ENCODE data around the gene TULP1.

The TULP1 gene

DNA sequence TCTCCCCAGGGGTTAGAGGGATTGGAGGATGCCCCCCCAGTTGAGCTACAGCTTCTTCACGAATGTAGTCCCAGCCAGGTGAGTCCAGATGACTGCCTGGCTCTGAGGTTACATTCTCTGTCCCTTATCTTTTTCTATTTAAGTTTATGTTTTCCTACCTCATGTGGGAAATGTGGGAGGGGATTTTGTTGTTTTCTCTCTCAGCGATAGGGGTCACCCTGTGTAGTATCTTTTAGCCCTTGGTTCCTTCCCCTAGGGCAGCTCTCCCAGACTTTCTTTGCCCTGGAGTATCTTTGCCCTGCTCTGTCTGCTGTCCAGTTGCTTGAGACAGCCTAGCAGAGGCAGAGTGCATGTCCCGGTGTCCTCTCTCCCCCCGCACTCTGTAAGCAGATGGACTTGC lies 54.8 kb downstream of the TULP1 start:
- Histone ChIP-seq H4K91ac (ENCODE audit: low read length) (no peak overlapping the region), H4K8ac (ENCODE audit: low read length) (no peak overlapping the region), H3K27ac (ENCODE audit: low read length, poor library complexity, severe bottlenecking) (no peak overlapping the region), H3K4me1 (ENCODE audit: control insufficient read depth, insufficient read depth, low read depth, low read length) (no peaks in the 10 kb centered on the region), H3K79me1 (replicated peaks; ENCODE audit: low read length, poor library complexity, severe bottlenecking) (no peaks in the 10 kb centered on the region), H2BK15ac (ENCODE audit: low read depth, poor library complexity, severe bottlenecking) (no peak overlapping the region), H3K4ac (ENCODE audit: low read depth in 1 of 2, low read length in 2 of 2) (no peak overlapping the region), H2AK5ac (ENCODE audit: low read length, severe bottlenecking) (no peak overlapping the region), H3K4me2 (ENCODE audit: low read length, poor library complexity, severe bottlenecking) (no peak overlapping the region), H3K27me3 (ENCODE audit: control insufficient read depth in 1 of 2, insufficient read depth in 1 of 2, low read length in 2 of 2) (no peaks in the 10 kb centered on the region), H3K23ac (ENCODE audit: low read length in 2 of 2) (no peak overlapping the region), H3K4me3 (ENCODE audit: insufficient read depth in 1 of 2, low read depth in 1 of 2, low read length in 2 of 2) (no peak overlapping the region), H2BK120ac (ENCODE audit: low read depth, low read length) (no peak overlapping the region), H3K18ac (ENCODE audit: low read depth in 1 of 2, low read length in 2 of 2) (no peak overlapping the region), H2BK12ac (ENCODE audit: low read length in 2 of 2) (no peak overlapping the region), H3K9me3 (ENCODE audit: control insufficient read depth, low read length) (no peaks in the 10 kb centered on the region), H2BK5ac (ENCODE audit: low read depth, low read length, poor library complexity, severe bottlenecking) (no peak overlapping the region), H2AFZ (ENCODE audit: low read depth, low read length) (no peak overlapping the region), H3K14ac (ENCODE audit: low read length in 2 of 2) (no peak overlapping the region), H3K36me3 (ENCODE audit: control insufficient read depth in 1 of 2, insufficient read depth in 2 of 2, low read depth in 1 of 2, low read length in 2 of 2) (peaks cover 8 to 37% of the 10 kb centered on the region in 2 experiments), H3K9ac (ENCODE audit: low read length) (no peak overlapping the region)
- no peak for DNase-seq
- 94% methylated on average over 3 of the region's 4 CpGs for whole genome bisulfite sequencing

GRCh38 chr6:35454391-35455110 lies 58.1 kb downstream of the TULP1 start:
- Histone ChIP-seq H3K79me1 (replicated peaks; ENCODE audit: low read length, poor library complexity, severe bottlenecking) (no peaks in the 10 kb centered on the region), H3K4me2 (ENCODE audit: low read length, poor library complexity, severe bottlenecking) (no peak overlapping the region), H2AFZ (ENCODE audit: low read depth, low read length) (no peak overlapping the region), H3K14ac (ENCODE audit: low read length in 2 of 2) (no peak overlapping the region), H2BK15ac (ENCODE audit: low read depth, poor library complexity, severe bottlenecking) (no peak overlapping the region), H3K18ac (ENCODE audit: low read depth in 1 of 2, low read length in 2 of 2) (no peak overlapping the region), H2BK12ac (ENCODE audit: low read length in 2 of 2) (no peak overlapping the region), H2BK120ac (ENCODE audit: low read depth, low read length) (no peak overlapping the region), H2AK5ac (ENCODE audit: low read length, severe bottlenecking) (no peak overlapping the region), H3K27me3 (ENCODE audit: control insufficient read depth in 1 of 2, insufficient read depth in 1 of 2, low read length in 2 of 2) (peaks cover 8 to 12% of the 10 kb centered on the region in 2 experiments), H3K9ac (ENCODE audit: low read length) (peak overlapping the region; percentile 23), H3K4me1 (ENCODE audit: control insufficient read depth, insufficient read depth, low read depth, low read length) (peaks cover 10% of the 10 kb centered on the region), H4K91ac (ENCODE audit: low read length) (no peak overlapping the region), H2BK5ac (ENCODE audit: low read depth, low read length, poor library complexity, severe bottlenecking) (no peak overlapping the region), H3K27ac (ENCODE audit: low read length, poor library complexity, severe bottlenecking) (no peak overlapping the region), H3K23ac (ENCODE audit: low read length in 2 of 2) (no peak overlapping the region), H3K4ac (ENCODE audit: low read depth in 1 of 2, low read length in 2 of 2) (no peak overlapping the region), H3K9me3 (ENCODE audit: control insufficient read depth, low read length) (no peaks in the 10 kb centered on the region), H3K36me3 (ENCODE audit: control insufficient read depth in 1 of 2, insufficient read depth in 2 of 2, low read depth in 1 of 2, low read length in 2 of 2) (peaks cover 3 to 25% of the 10 kb centered on the region in 2 experiments), H3K4me3 (ENCODE audit: insufficient read depth in 1 of 2, low read depth in 1 of 2, low read length in 2 of 2) (peak overlapping the region in 1 of 2 experiments; percentile 26), H4K8ac (ENCODE audit: low read length) (no peak overlapping the region)
- 89% methylated on average over 9 of the region's 9 CpGs for WGBS
- DNase-seq: no peak

- 65% methylated on average over 2 of the region's 3 CpGs for WGBS
- Histone ChIP-seq H2BK12ac (ENCODE audit: low read length in 2 of 2) (no peak overlapping the region), H2AK5ac (ENCODE audit: low read length, severe bottlenecking) (no peak overlapping the region), H3K27me3 (ENCODE audit: control insufficient read depth in 1 of 2, insufficient read depth in 1 of 2, low read length in 2 of 2) (peaks cover 8 to 12% of the 10 kb centered on the region in 2 experiments), H3K9me3 (ENCODE audit: control insufficient read depth, low read length) (no peaks in the 10 kb centered on the region), H4K8ac (ENCODE audit: low read length) (no peak overlapping the region), H2BK15ac (ENCODE audit: low read depth, poor library complexity, severe bottlenecking) (no peak overlapping the region), H2BK5ac (ENCODE audit: low read depth, low read length, poor library complexity, severe bottlenecking) (no peak overlapping the region), H3K36me3 (ENCODE audit: control insufficient read depth in 1 of 2, insufficient read depth in 2 of 2, low read depth in 1 of 2, low read length in 2 of 2) (peaks cover 3 to 16% of the 10 kb centered on the region in 2 experiments), H3K14ac (ENCODE audit: low read length in 2 of 2) (no peak overlapping the region), H2BK120ac (ENCODE audit: low read depth, low read length) (no peak overlapping the region), H3K4me3 (ENCODE audit: insufficient read depth in 1 of 2, low read depth in 1 of 2, low read length in 2 of 2) (peak overlapping the region in 1 of 2 experiments; percentile 85), H4K91ac (ENCODE audit: low read length) (no peak overlapping the region), H3K4me2 (ENCODE audit: low read length, poor library complexity, severe bottlenecking) (no peak overlapping the region), H3K27ac (ENCODE audit: low read length, poor library complexity, severe bottlenecking) (no peak overlapping the region), H2AFZ (ENCODE audit: low read depth, low read length) (no peak overlapping the region), H3K4me1 (ENCODE audit: control insufficient read depth, insufficient read depth, low read depth, low read length) (peaks cover 10% of the 10 kb centered on the region), H3K4ac (ENCODE audit: low read depth in 1 of 2, low read length in 2 of 2) (no peak overlapping the region), H3K79me1 (replicated peaks; ENCODE audit: low read length, poor library complexity, severe bottlenecking) (no peaks in the 10 kb centered on the region), H3K23ac (ENCODE audit: low read length in 2 of 2) (no peak overlapping the region), H3K18ac (ENCODE audit: low read depth in 1 of 2, low read length in 2 of 2) (no peak overlapping the region), H3K9ac (ENCODE audit: low read length) (peak overlapping the region; percentile 76)
- DNase-seq: no peak
Observed at GRCh38 chr6:35453236-35453635, 59.5 kb downstream of the TULP1 start.

- Histone ChIP-seq H2BK120ac (ENCODE audit: low read depth, low read length) (peak within 1 kb of the TSS; percentile 24), H3K27ac (ENCODE audit: low read length, poor library complexity, severe bottlenecking) (no peak within 1 kb of the TSS), H3K14ac (ENCODE audit: low read length in 2 of 2) (peak within 1 kb of the TSS in 1 of 2 experiments; percentile 78), H4K91ac (ENCODE audit: low read length) (peak within 1 kb of the TSS; percentile 84), H3K4me1 (ENCODE audit: control insufficient read depth, insufficient read depth, low read depth, low read length) (peaks cover 10% of the 10 kb centered on the region), H3K9me3 (ENCODE audit: control insufficient read depth, low read length) (no peaks in the 10 kb centered on the region), H2BK15ac (ENCODE audit: low read depth, poor library complexity, severe bottlenecking) (no peak within 1 kb of the TSS), H2AFZ (ENCODE audit: low read depth, low read length) (peak within 1 kb of the TSS; percentile 79), H3K4me3 (ENCODE audit: insufficient read depth in 1 of 2, low read depth in 1 of 2, low read length in 2 of 2) (peak within 1 kb of the TSS; percentile 82 to 85), H3K9ac (ENCODE audit: low read length) (peak within 1 kb of the TSS; percentile 76), H3K18ac (ENCODE audit: low read depth in 1 of 2, low read length in 2 of 2) (peak within 1 kb of the TSS; percentile 89), H3K27me3 (ENCODE audit: control insufficient read depth in 1 of 2, insufficient read depth in 1 of 2, low read length in 2 of 2) (peaks cover 8 to 12% of the 10 kb centered on the region in 2 experiments), H2BK5ac (ENCODE audit: low read depth, low read length, poor library complexity, severe bottlenecking) (no peak within 1 kb of the TSS), H3K4ac (ENCODE audit: low read depth in 1 of 2, low read length in 2 of 2) (peak within 1 kb of the TSS in 1 of 2 experiments; percentile 43), H3K36me3 (ENCODE audit: control insufficient read depth in 1 of 2, insufficient read depth in 2 of 2, low read depth in 1 of 2, low read length in 2 of 2) (peaks cover 3 to 9% of the 10 kb centered on the region in 2 experiments), H2AK5ac (ENCODE audit: low read length, severe bottlenecking) (no peak within 1 kb of the TSS), H2BK12ac (ENCODE audit: low read length in 2 of 2) (peak within 1 kb of the TSS in 1 of 2 experiments; percentile 63), H4K8ac (ENCODE audit: low read length) (peak within 1 kb of the TSS; percentile 74), H3K4me2 (ENCODE audit: low read length, poor library complexity, severe bottlenecking) (peak within 1 kb of the TSS; percentile 100), H3K23ac (ENCODE audit: low read length in 2 of 2) (peak within 1 kb of the TSS in 1 of 2 experiments; percentile 89), H3K79me1 (replicated peaks; ENCODE audit: low read length, poor library complexity, severe bottlenecking) (no peaks in the 10 kb centered on the region)
- under 1% methylated on average over 60 of the region's 87 CpGs for WGBS
- peak; percentile 92 for DNase-seq
Observed at GRCh38 chr6:35452183-35453090, 60.3 kb downstream of the TULP1 start, which contains the start of gene FANCE. FANCE (plus strand) TSS chr6:35452338; CDS start chr6:35452546, 208 bp downstream.
